ENCODE measurements around the gene PPP4C.
A peak's percentile ranks its signal among the peaks of the same experiment; 100 is the strongest.

PPP4C gene

DNA sequence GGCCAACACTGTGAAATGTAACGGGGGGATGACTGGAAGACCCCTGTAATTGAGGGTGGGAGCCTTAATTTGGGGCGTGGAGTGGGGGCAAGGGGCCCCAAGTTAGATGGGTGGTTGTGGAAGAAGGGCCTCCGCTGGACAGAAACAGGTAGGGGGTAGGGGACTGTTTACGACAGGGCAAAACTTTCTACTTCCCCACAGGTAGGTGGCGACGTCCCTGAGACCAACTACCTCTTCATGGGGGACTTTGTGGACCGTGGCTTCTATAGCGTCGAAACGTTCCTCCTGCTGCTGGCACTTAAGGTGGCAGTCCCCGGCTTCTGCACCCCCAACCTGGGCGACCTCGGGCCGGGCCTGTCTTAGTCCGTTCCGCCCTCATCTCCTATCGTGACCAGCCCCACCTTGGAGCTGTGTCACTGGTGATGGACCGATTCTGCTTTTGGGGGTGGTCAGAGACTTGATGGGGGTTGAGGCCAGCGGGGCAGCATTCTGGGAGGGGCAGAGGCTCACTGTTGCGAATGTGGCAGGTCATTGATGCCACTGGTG lies 6.8 kb downstream of the PPP4C start:
- no peak for DNase-seq (ENCODE audit: low read depth)
- TF ChIP-seq, protein P1, sequence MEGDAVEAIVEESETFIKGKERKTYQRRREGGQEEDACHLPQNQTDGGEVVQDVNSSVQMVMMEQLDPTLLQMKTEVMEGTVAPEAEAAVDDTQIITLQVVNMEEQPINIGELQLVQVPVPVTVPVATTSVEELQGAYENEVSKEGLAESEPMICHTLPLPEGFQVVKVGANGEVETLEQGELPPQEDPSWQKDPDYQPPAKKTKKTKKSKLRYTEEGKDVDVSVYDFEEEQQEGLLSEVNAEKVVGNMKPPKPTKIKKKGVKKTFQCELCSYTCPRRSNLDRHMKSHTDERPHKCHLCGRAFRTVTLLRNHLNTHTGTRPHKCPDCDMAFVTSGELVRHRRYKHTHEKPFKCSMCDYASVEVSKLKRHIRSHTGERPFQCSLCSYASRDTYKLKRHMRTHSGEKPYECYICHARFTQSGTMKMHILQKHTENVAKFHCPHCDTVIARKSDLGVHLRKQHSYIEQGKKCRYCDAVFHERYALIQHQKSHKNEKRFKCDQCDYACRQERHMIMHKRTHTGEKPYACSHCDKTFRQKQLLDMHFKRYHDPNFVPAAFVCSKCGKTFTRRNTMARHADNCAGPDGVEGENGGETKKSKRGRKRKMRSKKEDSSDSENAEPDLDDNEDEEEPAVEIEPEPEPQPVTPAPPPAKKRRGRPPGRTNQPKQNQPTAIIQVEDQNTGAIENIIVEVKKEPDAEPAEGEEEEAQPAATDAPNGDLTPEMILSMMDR (conservative IDR thresholded peaks at IDR 0.05; ENCODE audit: low read depth, low read length) = peak; percentile 41
- no peak overlapping the region for H3K4me3 ChIP-seq (ENCODE audit: low read depth, low read length)

DNA sequence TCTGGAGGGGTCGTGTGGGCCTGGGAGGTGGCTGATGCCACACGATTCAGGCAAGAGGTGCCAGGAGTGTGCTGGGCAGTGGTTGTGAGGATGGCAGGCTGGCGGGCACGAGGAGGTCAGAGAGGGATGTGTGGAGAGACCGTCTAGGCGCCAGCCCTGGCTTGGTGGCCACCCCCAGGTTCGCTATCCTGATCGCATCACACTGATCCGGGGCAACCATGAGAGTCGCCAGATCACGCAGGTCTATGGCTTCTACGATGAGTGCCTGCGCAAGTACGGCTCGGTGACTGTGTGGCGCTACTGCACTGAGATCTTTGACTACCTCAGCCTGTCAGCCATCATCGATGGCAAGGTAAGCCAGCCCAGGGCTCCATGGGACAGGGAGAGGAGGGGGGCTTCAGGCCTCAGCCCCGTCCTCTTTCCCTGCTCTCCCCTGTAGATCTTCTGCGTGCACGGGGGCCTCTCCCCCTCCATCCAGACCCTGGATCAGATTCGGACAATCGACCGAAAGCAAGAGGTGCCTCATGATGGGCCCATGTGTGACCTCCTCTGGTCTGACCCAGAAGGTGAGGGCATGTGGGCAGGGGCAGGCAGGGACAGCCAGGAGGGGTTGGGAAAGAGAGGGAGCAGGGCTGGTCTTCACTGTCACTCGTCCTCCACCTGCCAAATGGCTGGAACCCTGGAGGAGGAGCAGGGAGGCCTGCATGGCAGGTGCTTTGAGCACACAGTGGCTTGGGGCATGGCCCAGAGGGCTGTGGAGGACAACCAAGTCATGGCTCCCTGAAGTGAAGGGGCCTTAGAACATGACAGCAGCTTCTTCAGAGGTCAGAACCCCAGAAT lies 7.6 kb downstream of the PPP4C start:
- H3K4me3 ChIP-seq (ENCODE audit: low read depth, low read length) = no peak overlapping the region

DNA sequence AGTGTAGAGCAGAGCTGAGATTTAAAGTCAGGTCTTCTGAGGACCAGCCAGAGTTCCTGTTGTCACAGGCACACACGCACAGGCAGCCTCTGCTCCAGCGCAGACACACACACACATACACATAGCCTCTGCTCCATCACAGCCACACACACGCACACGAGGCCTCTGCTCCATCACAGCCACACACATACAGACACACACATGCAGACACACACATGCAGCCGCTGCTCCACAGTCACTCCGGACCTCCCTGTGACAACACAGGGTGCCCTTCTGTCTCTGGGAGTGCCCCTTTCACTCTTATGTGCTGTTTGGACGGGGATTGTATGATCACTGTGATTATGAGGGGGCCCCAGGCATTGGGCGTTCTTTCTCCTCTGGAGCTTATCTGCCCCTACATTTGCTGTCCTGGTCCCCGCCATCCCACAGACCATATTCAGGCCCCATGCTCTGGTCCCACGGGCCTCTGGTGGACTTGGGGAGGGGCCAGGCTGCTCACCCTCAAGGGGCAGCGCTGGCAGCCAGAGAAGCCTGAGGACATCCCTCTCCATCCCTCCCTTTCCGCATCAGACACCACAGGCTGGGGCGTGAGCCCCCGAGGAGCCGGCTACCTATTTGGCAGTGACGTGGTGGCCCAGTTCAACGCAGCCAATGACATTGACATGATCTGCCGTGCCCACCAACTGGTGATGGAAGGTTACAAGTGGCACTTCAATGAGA lies 8.5 kb downstream of the PPP4C start:
- H3K4me3 ChIP-seq (ENCODE audit: low read depth, low read length) = no peak overlapping the region
- TF ChIP-seq, protein P1 (conservative IDR thresholded peaks at IDR 0.05; ENCODE audit: low read depth, low read length) = no peak
- no peak for DNase-seq (ENCODE audit: low read depth)

More for the DNA sequence above, 7.6 kb downstream of the PPP4C start:
- TF ChIP-seq, protein P1 (conservative IDR thresholded peaks at IDR 0.05; ENCODE audit: low read depth, low read length) = no peak
- DNase-seq (ENCODE audit: low read depth) = no peak

DNA sequence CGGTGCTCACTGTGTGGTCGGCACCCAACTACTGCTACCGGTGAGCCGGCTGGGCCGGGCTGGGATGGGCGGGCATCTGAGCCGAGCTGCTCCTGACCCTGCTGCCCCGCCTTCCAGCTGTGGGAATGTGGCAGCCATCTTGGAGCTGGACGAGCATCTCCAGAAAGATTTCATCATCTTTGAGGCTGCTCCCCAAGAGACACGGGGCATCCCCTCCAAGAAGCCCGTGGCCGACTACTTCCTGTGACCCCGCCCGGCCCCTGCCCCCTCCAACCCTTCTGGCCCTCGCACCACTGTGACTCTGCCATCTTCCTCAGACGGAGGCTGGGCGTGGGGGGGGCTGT lies 9.0 kb downstream of the PPP4C start:
- TF ChIP-seq, protein P1 (conservative IDR thresholded peaks at IDR 0.05; ENCODE audit: low read depth, low read length) = no peak
- no peak overlapping the region for H3K4me3 ChIP-seq (ENCODE audit: low read depth, low read length)
- DNase-seq (ENCODE audit: low read depth) = no peak

DNA sequence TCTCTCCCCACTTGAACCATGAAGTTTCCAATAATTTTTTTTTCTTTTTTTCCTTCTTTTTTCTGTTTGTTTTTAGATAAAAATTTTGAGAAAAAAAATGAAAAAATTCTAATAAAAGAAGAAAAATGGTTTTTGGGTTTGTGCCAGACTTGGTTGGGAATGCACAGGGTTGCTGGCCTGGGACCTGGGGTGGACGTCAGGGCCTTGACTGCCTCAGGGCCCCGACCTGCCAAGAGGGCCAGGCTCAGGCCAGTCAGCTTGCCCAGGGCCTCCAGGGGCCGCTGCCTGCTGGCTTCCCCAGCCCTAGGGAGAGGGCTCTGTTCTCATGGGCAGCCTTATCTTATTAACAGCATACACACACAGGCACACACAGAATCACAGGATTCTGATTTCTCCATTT lies 9.5 kb downstream of the PPP4C start:
- TF ChIP-seq, protein P1 (conservative IDR thresholded peaks at IDR 0.05; ENCODE audit: low read depth, low read length) = no peak
- no peak for DNase-seq (ENCODE audit: low read depth)
- no peak overlapping the region for H3K4me3 ChIP-seq (ENCODE audit: low read depth, low read length)

DNA sequence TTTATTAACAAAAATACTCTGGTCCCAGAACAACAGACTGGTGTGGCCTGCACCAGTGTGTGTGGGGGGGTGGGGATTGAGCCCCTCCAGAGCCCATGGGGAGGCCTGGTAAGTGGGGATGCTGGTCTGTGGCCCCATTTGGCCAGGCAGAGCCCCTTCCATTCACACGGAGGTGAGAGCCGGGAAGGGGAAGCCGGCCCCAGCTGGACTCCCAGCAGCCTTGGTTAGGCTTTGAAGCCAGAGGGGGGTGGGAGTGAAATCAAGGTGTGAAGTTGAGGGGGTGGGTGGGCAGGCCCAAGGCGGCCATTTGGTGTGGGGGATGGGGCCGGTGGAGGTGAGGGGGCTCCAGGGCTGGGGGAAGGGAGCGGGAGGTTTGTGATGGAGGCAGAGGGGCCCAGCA lies 10.0 kb downstream of the PPP4C start:
- TF ChIP-seq, protein P1 (conservative IDR thresholded peaks at IDR 0.05; ENCODE audit: low read depth, low read length) = no peak
- no peak overlapping the region for H3K4me3 ChIP-seq (ENCODE audit: low read depth, low read length)
- DNase-seq (ENCODE audit: low read depth) = no peak

Data from choroid plexus epithelial cell (primary cell).